HG03342 (cell line): ENCODE results near the gene CDKN2AIP.
"Not testable (repeated sequence)": the region's sequence is repeated elsewhere in the genome, so short reads cannot be mapped to it uniquely, and the experiment has no call there.

Experiments
- ATAC-seq: cut with Tn5 transposase; IDR thresholded peaks from one replicate; pipeline ENCODE4 v1.9.1; 2021; ENCODE audit warnings: mild to moderate bottlenecking, moderate library complexity; ENCODE audit not compliant: unreplicated experiment

The CDKN2AIP gene

GRCh38 chr4:183413234-183414200, 30.9 kb upstream of the CDKN2AIP start:
- ATAC-seq = no peak

GRCh38 chr4:183416879-183417755, 27.3 kb upstream of the CDKN2AIP start:
- no peak for ATAC-seq

- ATAC-seq = no peak
These were observed 21.3 kb upstream of the CDKN2AIP start for GRCh38 chr4:183422962-183423631.

- no peak for ATAC-seq
These were observed 20.2 kb upstream of the CDKN2AIP start for GRCh38 chr4:183424109-183424744.

- no peak for ATAC-seq
These were observed 17.9 kb upstream of the CDKN2AIP start for GRCh38 chr4:183426507-183426906.

GRCh38 chr4:183429489-183429888, 14.9 kb upstream of the CDKN2AIP start:
- no peak for ATAC-seq

- ATAC-seq = no peak
These were observed 14.0 kb upstream of the CDKN2AIP start for GRCh38 chr4:183430317-183430993.

GRCh38 chr4:183430994-183431347, 13.5 kb upstream of the CDKN2AIP start:
- ATAC-seq = no peak

GRCh38 chr4:183431614-183432013, 12.8 kb upstream of the CDKN2AIP start:
- no peak for ATAC-seq

- ATAC-seq = not testable (repeated sequence)
These were observed 11.3 kb upstream of the CDKN2AIP start for GRCh38 chr4:183433183-183433582.

GRCh38 chr4:183434264-183434663, 10.2 kb upstream of the CDKN2AIP start:
- no peak for ATAC-seq

- ATAC-seq = no peak
These were observed 9.7 kb upstream of the CDKN2AIP start for GRCh38 chr4:183434666-183435190.

GRCh38 chr4:183435803-183436202, 8.6 kb upstream of the CDKN2AIP start:
- ATAC-seq = no peak

- ATAC-seq = no peak
These were observed 8.0 kb upstream of the CDKN2AIP start for GRCh38 chr4:183436417-183436816.

GRCh38 chr4:183437452-183437851, 7.0 kb upstream of the CDKN2AIP start:
- ATAC-seq = no peak

GRCh38 chr4:183438458-183439113, 5.8 kb upstream of the CDKN2AIP start:
- ATAC-seq = no peak

- no peak for ATAC-seq
These were observed 3.2 kb upstream of the CDKN2AIP start for GRCh38 chr4:183441276-183441675.

- no peak for ATAC-seq
These were observed 702 bp upstream of the CDKN2AIP start for GRCh38 chr4:183443655-183444213.

- ATAC-seq = peak; percentile 18
These were observed 627 bp downstream of the CDKN2AIP start for GRCh38 chr4:183445097-183445428.
